Retinal pigment epithelial cell (primary cell): ENCODE data around the gene THAP4.
"Not testable (repeated sequence)": the region's sequence is repeated elsewhere in the genome, so short reads cannot be mapped to it uniquely, and the experiment has no call there.

ENCODE experiments used
- DNase-seq: peaks from one replicate; pipeline ENCODE4 v3.0.0-alpha.2; 2010; ENCODE audit warnings: low read depth
- H3K4me3 ChIP-seq: 2 replicates; pipeline ENCODE4 v1.5.1; 2011; ENCODE audit warnings: mild to moderate bottlenecking, low read length, control low read depth, moderate library complexity
- CTCF ChIP-seq: conservative IDR thresholded peaks from 2 replicates; pipeline ENCODE4 v1.5.1; 2011; ENCODE audit warnings: low read depth, low read length, control low read depth, inconsistent platforms

THAP4 gene

GRCh38 chr2:241571821-241572620 lies 64.9 kb downstream of the THAP4 start:
- no peak for TF ChIP-seq CTCF
- no peak overlapping the region for H3K4me3 ChIP-seq
- no peak for DNase-seq

- no peak for DNase-seq
- TF ChIP-seq CTCF = no peak
- no peak overlapping the region for H3K4me3 ChIP-seq
Observed at GRCh38 chr2:241570961-241571581, 65.9 kb downstream of the THAP4 start.

DNA sequence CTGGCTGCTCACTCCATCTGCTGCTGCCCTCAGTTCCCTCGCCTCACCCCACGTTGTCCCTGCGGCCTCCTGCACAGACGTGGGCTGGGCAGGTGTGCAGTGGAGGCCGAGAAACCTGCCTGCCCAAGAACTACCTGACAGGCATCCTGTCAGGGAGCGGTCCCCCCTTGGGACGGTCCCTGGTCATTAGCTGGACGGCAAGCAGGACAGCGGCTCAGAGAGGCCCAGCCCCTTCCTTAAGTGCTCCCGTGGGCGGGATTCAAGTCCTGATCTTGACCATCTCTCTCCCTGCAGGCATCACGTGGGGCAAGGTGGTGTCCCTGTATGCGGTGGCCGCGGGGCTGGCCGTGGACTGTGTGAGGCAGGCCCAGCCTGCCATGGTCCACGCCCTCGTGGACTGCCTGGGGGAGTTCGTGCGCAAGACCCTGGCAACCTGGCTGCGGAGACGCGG lies 67.1 kb downstream of the THAP4 start:
- H3K4me3 ChIP-seq = no peak overlapping the region
- no peak for TF ChIP-seq CTCF
- no peak for DNase-seq

- H3K4me3 ChIP-seq = no peak overlapping the region
- TF ChIP-seq CTCF = no peak
- no peak for DNase-seq
Observed at GRCh38 chr2:241568726-241569125, 68.2 kb downstream of the THAP4 start.

GRCh38 chr2:241567776-241568175 lies 69.2 kb downstream of the THAP4 start:
- no peak overlapping the region for H3K4me3 ChIP-seq
- DNase-seq = no peak
- no peak for TF ChIP-seq CTCF

- not testable (repeated sequence) for DNase-seq
Observed at GRCh38 chr2:241567266-241567665, 69.7 kb downstream of the THAP4 start.

DNA sequence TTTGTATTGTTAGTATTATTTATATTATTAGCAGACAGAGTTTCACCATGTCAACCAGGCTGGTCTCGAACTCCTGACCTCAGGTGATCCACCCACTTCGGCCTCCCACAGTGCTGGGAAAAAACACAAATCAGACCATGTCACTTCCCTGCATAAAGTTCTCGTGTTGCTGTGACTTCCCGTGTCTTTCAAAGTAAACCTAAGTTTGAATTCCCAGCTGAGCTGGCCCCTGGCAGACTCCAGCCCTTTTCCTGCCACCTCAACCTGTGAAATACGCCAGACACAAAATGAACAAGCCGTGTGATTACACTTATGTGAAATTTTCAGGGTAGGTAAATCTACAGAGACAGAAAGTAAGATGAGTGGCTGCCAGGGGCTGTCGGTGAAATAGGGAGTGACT lies 70.5 kb downstream of the THAP4 start:
- TF ChIP-seq CTCF = no peak
- DNase-seq = no peak
- H3K4me3 ChIP-seq = no peak overlapping the region

More at GRCh38 chr2:241567266-241567665, 69.7 kb downstream of the THAP4 start:
- not testable (repeated sequence) for H3K4me3 ChIP-seq

- not testable (repeated sequence) for H3K4me3 ChIP-seq, DNase-seq
Observed at GRCh38 chr2:241566021-241566420, 70.9 kb downstream of the THAP4 start.
